ENCODE data around the gene LACTB. TPM values are rescaled to one million over a fixed set of nuclear protein-coding genes. Genes with fewer than 3 reads are reported as not detected.
A peak's percentile ranks its signal among the peaks of the same experiment; 100 is the strongest.

Gene LACTB
- total RNA-seq, 1 experiment from 2014 or later, result 17.2 TPM

DNA sequence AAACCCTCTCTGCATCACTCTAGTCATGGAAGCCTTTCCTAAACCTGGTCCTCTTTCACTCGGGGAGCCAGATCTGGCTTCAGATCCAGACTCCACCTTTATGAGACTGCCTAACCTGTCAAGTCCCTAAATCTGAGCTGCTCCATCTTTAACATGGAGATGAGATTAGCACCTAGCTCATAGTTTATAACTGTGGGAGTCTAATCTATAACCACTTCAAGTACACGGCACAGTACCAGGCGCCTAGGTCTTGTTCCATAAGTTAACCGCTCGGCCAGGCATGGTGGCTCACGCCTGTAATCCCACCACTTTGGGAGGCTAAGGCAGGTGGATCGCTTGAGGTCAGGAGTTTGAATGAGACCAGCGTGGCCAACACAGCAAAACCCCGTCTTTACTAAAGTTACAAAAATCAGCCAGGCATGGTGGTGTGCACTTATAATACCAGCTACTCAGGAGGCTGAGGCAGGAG, 48.8 kb upstream of the LACTB start (continued):
- TF ChIP-seq, protein P1, sequence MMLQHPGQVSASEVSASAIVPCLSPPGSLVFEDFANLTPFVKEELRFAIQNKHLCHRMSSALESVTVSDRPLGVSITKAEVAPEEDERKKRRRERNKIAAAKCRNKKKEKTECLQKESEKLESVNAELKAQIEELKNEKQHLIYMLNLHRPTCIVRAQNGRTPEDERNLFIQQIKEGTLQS (CRISPR knock-in tag; conservative IDR thresholded peaks at IDR 0.05), result no peak
- TF ChIP-seq ZNF121 (CRISPR knock-in tag; IDR thresholded peaks at IDR 0.05) (no peak), CDX4 (CRISPR knock-in tag; IDR thresholded peaks at IDR 0.05; ENCODE audit: borderline replicate concordance) (no peak), FOXK1 (CRISPR knock-in tag; IDR thresholded peaks at IDR 0.05) (no peak), GABPB1 (CRISPR knock-in tag; IDR thresholded peaks at IDR 0.05) (no peak), TEAD1 (CRISPR knock-in tag; IDR thresholded peaks at IDR 0.05) (no peak), PRRX2 (CRISPR knock-in tag; IDR thresholded peaks at IDR 0.05) (peak; percentile 29; the same call in 1 of the 2 replicates)

DNA sequence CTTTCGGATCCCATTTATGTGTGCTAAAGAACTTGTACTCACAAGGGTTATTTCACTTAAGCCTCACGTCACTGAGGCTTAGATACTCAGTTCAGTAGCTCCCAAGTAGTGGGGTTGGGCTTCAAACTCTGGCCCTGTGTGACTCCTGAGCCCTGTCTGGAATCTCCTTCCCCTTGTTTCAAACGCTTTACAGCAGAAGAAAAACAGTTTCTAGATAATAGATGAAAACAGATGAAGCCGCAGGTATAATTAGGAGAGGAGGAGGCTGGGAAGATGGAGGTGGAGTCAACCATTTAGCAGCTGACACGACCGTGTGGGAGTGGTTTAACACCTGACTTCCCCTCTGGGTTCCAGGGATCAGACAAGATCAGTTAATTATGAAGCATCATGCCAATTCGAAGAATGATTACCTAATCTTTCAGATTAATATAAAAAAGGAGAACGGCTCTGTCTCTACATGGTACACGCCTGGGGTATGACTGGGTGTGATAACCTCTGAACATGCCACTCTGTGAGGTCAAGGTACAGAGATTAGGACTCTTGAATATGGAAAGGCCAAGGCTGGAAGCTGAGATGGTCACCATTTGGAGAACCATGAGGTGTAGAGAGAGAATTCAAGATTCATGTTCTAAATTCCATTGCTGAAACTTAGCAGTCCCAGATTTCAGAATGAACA, 48.0 kb upstream of the LACTB start:
- Mint-ChIP-seq H3K9me3 (no peaks in the 10 kb centered on the region), H3K27me3 (ENCODE audit: low read depth) (no peaks in the 10 kb centered on the region), H3K4me3 (no peak overlapping the region), H3K36me3 (peaks cover 24% of the 10 kb centered on the region), H3K27ac (peak overlapping the region; percentile 78), H3K4me1 (peaks cover 63% of the 10 kb centered on the region)
- POLR2A ChIA-PET, result no interaction called here
- CTCF ChIA-PET, result interaction anchor here (1.4 to 1.7 kb wide), 3 partner anchors 15 to 26 kb away, joined by 3 to 7 read pairs (median 4); no protein-coding TSS in a partner anchor
- DNase-seq (ENCODE audit: low spot score) (no peak), ATAC-seq (no peak)
- TF ChIP-seq RELA (CRISPR knock-in tag; IDR thresholded peaks at IDR 0.05; ENCODE audit: borderline replicate concordance) (no peak), CDX4 (CRISPR knock-in tag; IDR thresholded peaks at IDR 0.05; ENCODE audit: borderline replicate concordance) (peak; percentile 78; the same call in 1 of the 2 replicates)

DNA sequence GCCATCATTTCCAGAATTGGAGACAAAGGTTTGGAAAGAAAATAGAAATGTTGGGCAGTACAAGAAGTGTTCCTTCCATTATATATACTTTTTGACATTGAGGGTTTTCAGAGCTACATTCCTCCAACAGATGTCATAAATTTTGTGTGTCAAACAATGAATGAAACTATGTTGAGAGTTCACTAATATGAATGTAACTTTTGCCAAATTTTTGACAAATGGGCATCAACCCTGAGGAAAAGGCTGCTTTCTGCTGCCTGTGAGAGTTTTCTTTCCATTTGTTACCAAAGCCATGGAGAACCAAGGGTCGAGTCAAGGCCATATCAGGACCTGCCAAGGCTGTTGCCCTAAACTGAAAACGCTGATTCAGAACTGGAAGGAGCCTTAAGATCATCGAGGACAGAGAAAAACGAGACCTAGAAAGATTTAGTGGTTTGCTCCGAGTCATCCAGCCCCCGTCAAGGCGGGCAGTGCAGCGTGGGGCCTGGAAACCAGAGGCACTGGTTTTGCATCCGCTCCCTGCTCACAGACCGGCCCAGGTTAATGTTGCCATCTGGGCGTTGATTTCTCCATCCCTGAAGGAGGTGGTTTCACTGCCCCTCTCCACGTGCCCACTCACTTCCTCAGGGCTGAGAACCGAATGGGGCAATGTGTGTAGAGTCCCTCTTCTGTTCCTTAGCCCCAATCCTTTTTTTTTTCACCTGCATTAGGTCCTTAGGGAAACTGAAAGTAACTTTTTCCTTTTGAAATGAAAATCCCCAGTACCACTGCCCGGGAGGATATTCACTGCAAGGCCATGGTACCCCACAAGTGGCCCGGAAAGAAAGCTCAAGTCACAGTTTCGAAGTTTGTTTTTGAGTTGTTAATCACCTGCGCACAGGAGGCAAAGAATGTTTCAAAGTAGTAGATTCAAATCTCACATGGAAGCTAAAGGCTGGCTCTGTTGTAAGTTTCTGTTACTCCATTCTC, 46.4 kb upstream of the LACTB start:
- no peak for DNase-seq (ENCODE audit: low spot score)
- ATAC-seq, result peak; percentile 10
- Mint-ChIP-seq H3K36me3 (peaks cover 19% of the 10 kb centered on the region), H3K9me3 (no peaks in the 10 kb centered on the region), H3K27ac (peak overlapping the region; percentile 96), H3K4me1 (peaks cover 75% of the 10 kb centered on the region), H3K27me3 (ENCODE audit: low read depth) (no peaks in the 10 kb centered on the region), H3K4me3 (peak overlapping the region; percentile 39)
- CTCF ChIA-PET, result interaction anchor here (1.7 to 4.0 kb wide), 3 partner anchors 14 to 28 kb away, joined by 6 to 27 read pairs (median 7); no protein-coding TSS in a partner anchor
- POLR2A ChIA-PET, result interaction anchor here (0.7 to 1.7 kb wide), 4 partner anchors 13 to 266 kb away, joined by 4 to 6 read pairs (median 4); no protein-coding TSS in a partner anchor
- TF ChIP-seq MYBL2 (CRISPR knock-in tag; IDR thresholded peaks at IDR 0.05), result 0 out of 2 replicates have a peak, but pooled peaks have one; percentile 20
- no peak for TF ChIP-seq ZNF416 (CRISPR knock-in tag; IDR thresholded peaks at IDR 0.05)
- TF ChIP-seq CBFB (CRISPR knock-in tag; IDR thresholded peaks at IDR 0.05; ENCODE audit: low read depth), result no peak
- no peak for TF ChIP-seq TEAD4 (CRISPR knock-in tag; IDR thresholded peaks at IDR 0.05)
- TF ChIP-seq, protein P2, sequence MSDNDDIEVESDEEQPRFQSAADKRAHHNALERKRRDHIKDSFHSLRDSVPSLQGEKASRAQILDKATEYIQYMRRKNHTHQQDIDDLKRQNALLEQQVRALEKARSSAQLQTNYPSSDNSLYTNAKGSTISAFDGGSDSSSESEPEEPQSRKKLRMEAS (CRISPR knock-in tag; IDR thresholded peaks at IDR 0.05), result peak; percentile 42; the same call in 1 of the 2 replicates
- TF ChIP-seq, protein P3, sequence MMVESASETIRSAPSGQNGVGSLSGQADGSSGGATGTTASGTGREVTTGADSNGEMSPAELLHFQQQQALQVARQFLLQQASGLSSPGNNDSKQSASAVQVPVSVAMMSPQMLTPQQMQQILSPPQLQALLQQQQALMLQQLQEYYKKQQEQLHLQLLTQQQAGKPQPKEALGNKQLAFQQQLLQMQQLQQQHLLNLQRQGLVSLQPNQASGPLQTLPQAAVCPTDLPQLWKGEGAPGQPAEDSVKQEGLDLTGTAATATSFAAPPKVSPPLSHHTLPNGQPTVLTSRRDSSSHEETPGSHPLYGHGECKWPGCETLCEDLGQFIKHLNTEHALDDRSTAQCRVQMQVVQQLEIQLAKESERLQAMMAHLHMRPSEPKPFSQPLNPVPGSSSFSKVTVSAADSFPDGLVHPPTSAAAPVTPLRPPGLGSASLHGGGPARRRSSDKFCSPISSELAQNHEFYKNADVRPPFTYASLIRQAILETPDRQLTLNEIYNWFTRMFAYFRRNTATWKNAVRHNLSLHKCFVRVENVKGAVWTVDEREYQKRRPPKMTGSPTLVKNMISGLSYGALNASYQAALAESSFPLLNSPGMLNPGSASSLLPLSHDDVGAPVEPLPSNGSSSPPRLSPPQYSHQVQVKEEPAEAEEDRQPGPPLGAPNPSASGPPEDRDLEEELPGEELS (CRISPR knock-in tag; IDR thresholded peaks at IDR 0.05), result no peak
- TF ChIP-seq, protein P4, sequence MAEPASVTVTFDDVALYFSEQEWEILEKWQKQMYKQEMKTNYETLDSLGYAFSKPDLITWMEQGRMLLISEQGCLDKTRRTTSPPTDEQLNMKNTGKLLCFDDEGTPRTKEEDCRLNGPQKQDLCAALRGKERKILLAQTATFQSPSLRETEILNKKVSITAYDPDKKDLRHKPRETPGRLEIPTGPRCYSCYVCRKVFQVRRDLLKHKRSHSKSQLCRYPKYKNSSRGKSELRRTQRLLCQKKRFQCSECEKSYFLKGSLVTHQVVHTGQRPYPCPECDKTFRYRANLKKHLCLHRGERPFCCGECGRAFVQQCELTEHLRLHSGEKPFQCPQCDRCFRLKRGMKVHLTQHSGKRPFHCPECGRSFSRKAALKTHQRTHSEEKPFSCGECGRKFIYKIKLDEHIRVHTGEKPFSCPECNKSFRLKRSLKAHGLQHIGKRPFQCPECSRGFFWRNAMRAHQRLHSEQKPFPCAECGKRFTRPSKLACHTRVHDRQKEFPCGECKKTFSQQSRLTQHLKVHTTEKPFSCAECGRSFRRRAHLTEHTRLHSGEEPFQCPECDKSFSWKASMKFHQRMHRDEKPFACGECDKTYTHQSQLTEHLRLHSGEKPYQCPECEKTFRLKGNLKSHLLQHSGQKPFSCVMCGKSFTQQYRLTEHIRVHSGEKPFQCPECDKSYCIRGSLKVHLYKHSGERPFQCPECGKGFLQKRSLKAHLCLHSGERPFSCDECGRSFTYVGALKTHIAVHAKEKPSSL (CRISPR knock-in tag; conservative IDR thresholded peaks at IDR 0.05), result no peak
- TF ChIP-seq USF2 (CRISPR knock-in tag; IDR thresholded peaks at IDR 0.05), result no peak
- no peak for TF ChIP-seq AR (CRISPR knock-in tag; IDR thresholded peaks at IDR 0.05)
